ENCODE measurements around the gene MCUR1.
"Not testable (repeated sequence)": the region's sequence is repeated elsewhere in the genome, so short reads cannot be mapped to it uniquely, and the experiment has no call there.

Gene MCUR1, protein sequence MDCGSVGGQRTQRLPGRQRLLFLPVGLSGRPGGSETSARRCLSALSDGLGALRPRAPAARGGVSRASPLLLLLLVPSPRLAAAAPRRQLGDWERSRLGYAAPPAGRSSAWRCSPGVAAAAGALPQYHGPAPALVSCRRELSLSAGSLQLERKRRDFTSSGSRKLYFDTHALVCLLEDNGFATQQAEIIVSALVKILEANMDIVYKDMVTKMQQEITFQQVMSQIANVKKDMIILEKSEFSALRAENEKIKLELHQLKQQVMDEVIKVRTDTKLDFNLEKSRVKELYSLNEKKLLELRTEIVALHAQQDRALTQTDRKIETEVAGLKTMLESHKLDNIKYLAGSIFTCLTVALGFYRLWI

GRCh38 chr6:13814176-13814937 is at the start of gene MCUR1:
Gene MCUR1, minus strand, starts transcription at chr6:13814557. Its CDS starts 128 bp downstream, at chr6:13814429.
- peak; percentile 84 for DNase-seq (ENCODE audit: low spot score)

DNA sequence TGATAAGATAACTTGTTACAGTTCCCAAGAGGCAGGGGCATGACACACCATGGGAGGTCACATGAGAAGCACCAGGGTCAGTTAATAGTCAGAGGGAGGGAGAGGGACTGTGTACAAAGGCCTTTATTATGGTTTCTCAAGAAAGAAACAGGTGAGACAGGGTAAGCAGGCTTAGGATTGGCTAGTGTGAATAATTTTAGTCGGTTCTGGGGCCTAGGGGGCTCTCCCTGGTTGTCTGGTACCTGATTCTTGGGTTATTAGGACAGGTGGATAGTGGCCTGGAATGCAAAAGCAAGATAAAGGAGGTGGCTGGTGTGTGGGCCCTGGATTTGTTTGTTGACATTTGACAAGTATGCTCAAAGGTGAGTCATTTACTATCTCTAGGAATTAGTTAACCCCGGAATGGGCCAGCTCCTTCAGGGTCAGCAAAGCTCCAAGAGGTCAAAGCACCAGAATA is 49.4 kb upstream of the MCUR1 start:
- no peak for DNase-seq (ENCODE audit: low spot score)

DNA sequence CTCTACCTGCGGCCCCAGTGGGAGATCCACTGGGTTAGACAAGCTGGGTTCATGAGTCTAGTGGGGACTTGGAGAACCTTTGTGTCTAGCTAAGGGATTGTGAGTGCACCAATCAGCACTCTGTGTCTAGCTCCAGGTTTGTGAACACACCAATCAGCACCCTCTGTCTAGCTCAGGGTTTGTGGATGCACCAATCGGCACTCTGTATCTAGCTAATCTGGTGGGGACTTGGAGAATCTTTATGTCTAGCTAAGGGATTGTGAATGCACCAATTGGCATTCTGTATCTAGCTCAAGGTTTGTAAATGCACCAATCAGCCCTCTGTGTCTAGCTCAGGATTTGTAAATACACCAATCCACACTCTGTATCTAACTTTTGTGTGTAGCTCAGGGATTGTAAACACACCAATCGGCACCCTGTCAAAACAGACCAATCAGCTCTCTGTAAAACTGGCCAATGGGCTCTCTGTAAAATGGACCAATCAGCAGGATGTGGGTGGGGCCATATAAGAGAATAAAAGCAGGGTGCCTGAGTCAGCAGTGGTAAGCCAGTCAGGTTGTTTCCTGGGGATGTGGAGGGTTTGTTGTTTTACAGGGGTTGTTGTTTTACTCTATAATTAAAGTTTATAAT is 46.3 kb upstream of the MCUR1 start:
- not testable (repeated sequence) for DNase-seq (ENCODE audit: low spot score)

- DNase-seq (ENCODE audit: low spot score), result no peak
Measured at GRCh38 chr6:13859871-13860555, 45.7 kb upstream of the MCUR1 start.

DNA sequence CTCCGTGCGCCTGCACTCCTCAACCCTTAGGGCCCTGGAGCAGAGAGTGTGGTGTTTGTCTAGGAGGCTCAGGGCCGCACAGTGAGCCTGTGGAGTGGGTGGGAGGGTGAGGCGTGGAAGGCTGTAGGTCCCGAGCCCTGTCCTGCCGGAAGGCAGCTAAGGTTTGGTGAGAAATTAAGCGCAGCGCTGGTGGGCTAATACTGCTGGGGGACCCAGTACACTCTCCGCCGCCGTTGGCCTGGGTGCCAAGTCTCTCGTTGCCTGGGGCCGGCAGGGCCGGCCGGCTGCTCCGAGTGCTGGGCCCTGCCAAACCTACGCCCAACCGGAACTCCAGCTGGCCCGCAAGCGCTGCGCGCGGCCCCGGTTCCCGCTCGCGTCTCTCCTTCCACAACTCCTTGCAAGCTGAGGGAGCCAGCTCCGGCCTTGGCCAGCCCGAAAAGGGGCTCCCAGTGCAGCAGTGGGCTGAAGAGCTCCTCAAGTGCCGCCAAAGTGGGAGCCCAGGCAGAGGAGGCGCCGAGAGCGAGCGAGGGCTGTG is 40.4 kb upstream of the MCUR1 start:
- no peak for DNase-seq (ENCODE audit: low spot score)

DNA sequence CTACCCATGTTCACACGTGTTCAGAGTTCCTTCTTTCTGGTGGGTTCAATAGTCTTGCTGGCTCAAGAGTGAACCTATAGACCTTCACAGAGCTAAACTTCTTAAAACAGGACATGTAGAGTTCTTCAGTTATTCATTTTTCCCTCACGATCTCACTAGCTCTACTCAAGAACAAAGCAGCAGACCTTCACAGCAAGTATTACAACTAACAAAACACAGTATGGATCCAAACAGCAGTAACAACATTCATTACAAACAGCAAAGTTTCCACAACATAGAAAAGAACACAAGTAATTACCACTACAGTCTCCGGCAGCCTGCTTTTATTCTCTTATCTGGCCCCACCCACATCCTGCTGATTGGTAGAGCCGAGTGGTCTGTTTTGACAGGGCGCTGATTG is 39.5 kb upstream of the MCUR1 start:
- DNase-seq (ENCODE audit: low spot score), result no peak

DNA sequence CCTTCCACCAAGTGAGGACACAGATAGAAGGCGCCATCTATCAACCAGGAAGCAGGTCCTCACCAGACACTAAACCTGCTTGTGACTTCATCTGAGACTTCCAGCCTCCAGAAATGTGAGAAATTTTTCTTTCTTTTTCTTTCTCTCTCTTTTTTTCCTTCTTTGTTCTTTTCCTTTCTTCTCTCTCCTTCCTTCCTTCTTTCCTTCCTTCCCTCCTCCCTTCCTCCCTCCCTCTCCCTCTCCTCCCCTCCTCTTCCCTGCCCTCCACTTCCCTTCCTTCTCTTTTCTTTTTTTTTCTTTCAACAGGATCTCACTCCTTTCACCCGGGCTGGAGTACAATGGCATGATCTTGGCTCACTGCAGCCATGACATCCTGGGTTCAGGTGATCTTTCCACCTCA is 37.4 kb upstream of the MCUR1 start:
- DNase-seq (ENCODE audit: low spot score), result no peak

GRCh38 chr6:13851330-13851729 is 37.0 kb upstream of the MCUR1 start:
- DNase-seq (ENCODE audit: low spot score), result no peak

DNA sequence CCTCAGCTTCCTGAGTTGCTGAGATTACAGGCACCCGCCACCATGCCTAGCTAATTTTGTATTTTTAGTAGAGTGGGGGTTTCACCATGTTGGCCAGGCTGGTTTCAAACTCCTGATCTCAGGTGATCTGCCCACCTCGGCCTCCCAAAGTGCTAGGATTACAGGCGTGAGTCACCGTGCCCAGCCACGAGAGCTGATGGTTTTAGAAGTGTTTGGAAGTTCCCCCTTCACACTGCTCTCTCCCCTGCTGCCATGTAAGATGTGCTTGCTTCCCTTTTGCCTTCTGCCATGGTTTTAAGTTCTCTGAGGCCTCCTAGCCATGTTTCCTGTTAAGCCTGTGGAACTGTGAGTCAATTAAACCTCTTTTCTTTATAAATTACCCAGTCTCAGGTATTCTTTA is 36.3 kb upstream of the MCUR1 start:
- not testable (repeated sequence) for DNase-seq (ENCODE audit: low spot score)

- DNase-seq (ENCODE audit: low spot score), result no peak
Measured at GRCh38 chr6:13848522-13849150, 34.3 kb upstream of the MCUR1 start.

DNA sequence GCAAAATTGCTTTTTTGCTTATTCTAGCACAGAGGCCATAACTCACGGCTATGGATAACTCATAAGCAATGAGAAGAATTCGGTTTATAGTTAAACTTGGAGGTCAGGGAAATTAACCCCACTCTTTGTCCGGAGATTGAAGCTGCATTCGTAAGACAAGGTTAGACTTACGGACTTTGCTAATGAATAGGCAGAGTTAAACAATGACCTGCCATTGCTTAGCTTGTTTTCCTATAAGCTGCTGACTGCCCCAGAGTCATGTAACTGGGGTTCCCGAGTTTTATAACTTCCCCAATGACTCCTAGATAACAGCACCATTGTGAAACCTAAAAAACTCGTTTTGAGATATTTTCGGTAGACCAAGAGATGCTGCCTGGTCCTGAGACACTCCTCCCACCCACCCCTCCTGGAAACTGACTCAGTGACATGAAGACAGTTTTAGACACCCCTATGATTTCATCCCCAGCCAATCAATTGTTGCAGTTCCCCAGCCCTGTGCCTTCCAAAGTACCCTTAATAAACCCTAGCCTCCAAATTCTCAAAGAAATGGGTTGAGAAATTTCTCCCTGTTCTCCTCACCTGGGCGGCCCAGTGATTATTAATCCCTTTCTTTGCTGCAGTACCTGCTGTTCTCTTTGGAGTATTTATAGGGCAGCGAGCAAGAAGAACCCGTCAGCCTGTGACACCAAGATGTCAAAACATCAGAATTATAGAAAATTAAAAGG is 33.1 kb upstream of the MCUR1 start:
- no peak for DNase-seq (ENCODE audit: low spot score)

DNA sequence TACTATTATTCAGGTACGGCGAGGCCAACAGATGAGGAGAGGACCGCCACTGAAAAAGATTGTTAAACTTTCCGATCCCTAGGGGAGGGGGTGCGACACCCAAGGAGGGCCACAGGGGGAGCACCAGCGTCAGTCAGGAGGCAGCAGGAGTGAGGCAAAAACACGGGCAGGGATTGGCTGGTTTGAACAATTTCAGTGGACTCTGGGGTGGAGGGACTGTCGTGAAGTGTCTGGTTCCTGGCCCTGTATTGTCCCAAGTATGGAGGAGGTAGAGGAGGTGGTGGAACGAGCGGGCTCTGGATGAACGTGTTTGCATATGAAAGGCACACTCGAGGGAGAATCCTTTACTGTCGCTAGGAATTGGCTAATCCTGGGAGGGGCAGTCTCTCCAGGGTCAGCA is 32.5 kb upstream of the MCUR1 start:
- no peak for DNase-seq (ENCODE audit: low spot score)

GRCh38 chr6:13841936-13842335 is 27.6 kb upstream of the MCUR1 start:
- no peak for DNase-seq (ENCODE audit: low spot score)

DNA sequence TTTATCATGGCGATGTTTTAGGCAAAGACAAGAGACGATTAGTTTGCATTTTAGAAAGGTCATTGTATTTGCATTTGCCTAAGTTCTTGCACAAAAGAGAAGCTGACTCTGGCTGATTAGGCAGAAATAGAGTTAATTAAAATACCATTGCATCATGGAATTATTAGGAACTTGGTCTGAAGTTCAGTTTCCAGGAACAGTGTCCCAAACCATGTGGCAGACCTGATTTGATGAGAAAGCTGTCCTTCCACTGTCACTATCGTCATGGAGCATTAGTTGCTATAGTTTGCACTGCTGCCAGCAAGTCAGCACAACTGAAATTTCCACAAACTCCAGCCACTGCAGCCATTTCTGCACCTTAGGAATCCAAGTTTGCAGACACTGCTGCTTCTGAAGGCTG is 24.3 kb upstream of the MCUR1 start:
- no peak for DNase-seq (ENCODE audit: low spot score)

DNA sequence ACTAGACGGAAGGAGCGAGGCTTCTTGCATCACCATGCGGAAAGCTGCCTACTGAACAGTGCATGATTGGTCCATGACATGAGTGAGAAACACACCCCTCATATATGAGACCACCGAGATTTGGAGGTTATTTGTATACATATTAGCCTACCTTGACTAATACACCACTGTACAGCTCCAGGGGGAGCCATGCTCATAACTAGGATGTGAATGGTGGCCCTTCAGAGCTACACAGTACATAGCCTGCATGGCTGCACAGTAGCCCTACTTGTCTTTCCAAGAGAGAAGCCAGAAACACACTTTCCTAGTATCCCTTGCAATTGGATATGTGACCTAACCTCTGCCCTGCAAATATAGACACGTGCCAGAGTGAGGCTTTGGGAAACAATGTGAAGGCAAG is 21.8 kb upstream of the MCUR1 start:
- no peak for DNase-seq (ENCODE audit: low spot score)

DNA sequence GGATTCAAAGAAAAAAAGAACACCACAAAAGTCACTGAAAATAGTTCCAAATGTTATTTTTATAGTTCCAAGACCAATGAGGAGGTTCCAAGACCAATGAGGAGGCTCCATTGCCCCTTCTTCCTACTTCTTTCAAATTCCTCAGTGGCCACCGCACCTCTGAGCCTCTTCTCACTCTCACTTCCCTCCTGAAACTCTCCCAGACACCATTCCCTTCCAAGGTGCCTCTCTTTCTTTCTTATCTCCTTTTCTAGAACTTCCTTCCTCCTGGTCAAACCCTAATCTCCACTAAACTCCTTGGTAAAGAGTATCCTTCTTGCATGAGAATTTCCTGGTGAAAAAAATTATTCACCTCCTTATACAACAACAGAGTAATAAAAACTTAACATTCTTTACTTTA is 20.4 kb upstream of the MCUR1 start:
- no peak for DNase-seq (ENCODE audit: low spot score)

DNA sequence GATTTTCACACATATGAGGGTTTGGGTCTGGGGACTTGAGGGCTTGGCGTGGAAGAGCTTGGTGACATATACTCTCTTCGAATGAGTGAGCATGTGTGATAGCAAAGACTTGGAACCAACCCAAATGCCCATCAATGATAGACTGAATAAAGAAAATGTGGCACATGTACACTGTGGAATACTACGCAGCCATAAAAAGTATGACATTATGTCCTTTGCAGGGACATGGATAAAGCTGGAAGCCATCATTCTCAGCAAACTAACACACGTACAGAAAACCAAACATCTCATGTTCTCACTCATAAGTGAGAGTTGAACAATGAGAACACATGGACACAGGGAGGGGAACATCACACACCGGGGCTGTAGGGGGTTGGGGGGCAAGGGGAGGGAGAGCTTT is 19.7 kb upstream of the MCUR1 start:
- DNase-seq (ENCODE audit: low spot score), result not testable (repeated sequence)

DNA sequence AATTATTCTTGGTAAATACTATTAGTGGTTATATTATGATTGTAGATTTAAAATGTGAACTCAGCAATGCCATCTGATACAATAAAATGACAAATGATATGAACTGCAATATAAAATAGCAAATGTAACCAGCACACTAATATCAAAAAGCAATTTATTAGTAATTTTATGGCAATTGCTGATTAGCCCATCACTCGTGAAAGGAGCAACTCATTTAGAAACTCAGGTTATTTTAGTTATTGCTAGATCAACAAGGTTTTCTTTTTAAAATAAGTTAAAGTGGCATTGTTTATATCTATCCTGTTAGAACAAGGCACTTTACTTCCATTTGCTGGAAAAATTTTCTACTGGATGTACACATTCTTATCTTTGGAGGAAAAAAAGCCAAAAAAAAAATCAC is 18.4 kb upstream of the MCUR1 start:
- DNase-seq (ENCODE audit: low spot score), result no peak

DNA sequence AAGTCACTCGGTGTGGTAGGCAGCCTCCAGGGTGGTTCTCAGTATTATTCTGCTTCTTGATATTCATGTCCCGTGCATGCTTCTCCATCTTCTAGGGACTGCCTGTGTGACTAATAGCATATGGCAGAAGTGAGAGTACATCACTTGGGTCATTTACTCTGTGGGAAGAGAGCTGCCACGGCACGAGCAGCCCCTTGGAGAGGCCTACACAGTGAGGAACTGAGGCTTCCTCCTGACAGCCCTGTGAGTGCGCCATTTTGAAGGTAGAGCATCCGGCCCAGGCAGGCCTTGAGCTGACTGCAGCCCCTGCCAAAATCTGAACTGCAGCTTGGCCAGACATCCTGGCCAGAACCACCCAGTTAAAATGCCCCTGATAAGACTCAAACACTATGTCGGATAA is 17.3 kb upstream of the MCUR1 start:
- DNase-seq (ENCODE audit: low spot score), result no peak

GRCh38 chr6:13830803-13831202 is 16.4 kb upstream of the MCUR1 start:
- no peak for DNase-seq (ENCODE audit: low spot score)

DNA sequence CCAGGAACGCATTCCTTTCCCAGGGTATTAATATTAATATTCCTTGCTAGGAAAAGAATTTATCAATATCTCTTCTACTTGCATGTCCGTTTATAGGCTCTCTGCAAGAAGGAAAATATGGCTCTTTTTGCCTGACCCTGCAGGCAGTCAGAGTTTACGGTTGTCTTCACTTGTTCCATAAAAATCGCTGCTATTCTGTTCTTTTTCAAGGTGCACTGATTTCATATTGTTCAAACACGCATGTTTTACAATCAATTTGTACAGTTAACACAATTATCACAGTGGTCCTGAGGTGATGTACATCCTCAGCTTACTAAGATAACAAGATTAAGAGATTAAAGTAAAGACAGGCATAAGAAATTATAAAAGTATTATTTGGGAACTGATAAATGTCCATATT is 15.1 kb upstream of the MCUR1 start:
- DNase-seq (ENCODE audit: low spot score), result not testable (repeated sequence)

All from cerebellar cortex (tissue), 1 donor.